Brain microvascular endothelial cell (primary cell): ENCODE results near the gene ACOX3.

Experiments used
- DNase-seq: peaks from one replicate; pipeline ENCODE4 v3.0.0-alpha.2; 2020
- H3K27ac ChIP-seq: fragments of 250-450 bp; sonication (Bioruptor Pico); 2 replicates; pipeline ENCODE4 v1.5.1; 2020; ENCODE audit warnings: mild to moderate bottlenecking, moderate library complexity
- H3K27me3 ChIP-seq: fragments of 250-450 bp; sonication (Bioruptor Pico); replicated peaks from 2 replicates; pipeline ENCODE4 v1.5.1; 2020; ENCODE audit warnings: mild to moderate bottlenecking
- H3K36me3 ChIP-seq: fragments of 250-450 bp; sonication (Bioruptor Pico); replicated peaks from 2 replicates; pipeline ENCODE4 v1.5.1; 2020; ENCODE audit warnings: mild to moderate bottlenecking
- H3K4me3 ChIP-seq: 2 replicates; pipeline ENCODE4 v1.5.1; 2011; ENCODE audit warnings: low read depth, mild to moderate bottlenecking, control low read depth, low read length, moderate library complexity
- CTCF ChIP-seq: IDR thresholded peaks from 2 replicates; pipeline ENCODE4 v1.5.1; 2011; ENCODE audit warnings: low read depth, mild to moderate bottlenecking, moderate library complexity, low read length, control low read depth, inconsistent platforms; ENCODE audit errors: missing control alignments
- in situ Hi-C: cut with HindIII; loops from 2 replicates; pipeline ENCODE4 v1.10.0; 2017; ENCODE audit warnings: low sequenced_read_pairs, low pct_ligation_motif_present

ACOX3 gene

GRCh38 chr4:8321220-8321619, 119.3 kb downstream of the ACOX3 start:
- Histone ChIP-seq H3K36me3 (no peaks in the 10 kb centered on the region), H3K27ac (no peak overlapping the region)
- TF ChIP-seq CTCF = no peak

GRCh38 chr4:8320386-8320750, 120.2 kb downstream of the ACOX3 start:
- no peak overlapping the region for H3K27ac ChIP-seq
- no peak for DNase-seq
- TF ChIP-seq CTCF = peak; percentile 42
- H3K27me3 ChIP-seq = no peaks in the 10 kb centered on the region
- H3K36me3 ChIP-seq = no peaks in the 10 kb centered on the region
- H3K4me3 ChIP-seq = no peak overlapping the region
- in situ Hi-C loops = no loop called here

More at GRCh38 chr4:8321220-8321619, 119.3 kb downstream of the ACOX3 start:
- in situ Hi-C loops = no loop called here
- H3K4me3 ChIP-seq = no peak overlapping the region
- DNase-seq = no peak
- no peaks in the 10 kb centered on the region for H3K27me3 ChIP-seq

- no peak for DNase-seq
- Histone ChIP-seq H3K27me3 (no peaks in the 10 kb centered on the region), H3K27ac (no peak overlapping the region), H3K36me3 (no peaks in the 10 kb centered on the region), H3K4me3 (no peak overlapping the region)
- in situ Hi-C loops = no loop called here
- no peak for TF ChIP-seq CTCF
Observed at GRCh38 chr4:8319731-8320385, 120.7 kb downstream of the ACOX3 start.

- Histone ChIP-seq H3K4me3 (no peak overlapping the region), H3K36me3 (no peaks in the 10 kb centered on the region), H3K27me3 (no peaks in the 10 kb centered on the region), H3K27ac (no peak overlapping the region)
- no peak for TF ChIP-seq CTCF
- in situ Hi-C loops = no loop called here
- DNase-seq = no peak
Observed at GRCh38 chr4:8319061-8319460, 121.5 kb downstream of the ACOX3 start.

GRCh38 chr4:8318509-8318908, 122.0 kb downstream of the ACOX3 start:
- H3K36me3 ChIP-seq = no peaks in the 10 kb centered on the region
- H3K27me3 ChIP-seq = no peaks in the 10 kb centered on the region
- in situ Hi-C loops = no loop called here
- H3K27ac ChIP-seq = no peak overlapping the region
- DNase-seq = no peak
- H3K4me3 ChIP-seq = no peak overlapping the region
- no peak for TF ChIP-seq CTCF

GRCh38 chr4:8317474-8317873, 123.0 kb downstream of the ACOX3 start:
- in situ Hi-C loops = no loop called here
- no peak overlapping the region for H3K27ac ChIP-seq
- H3K36me3 ChIP-seq = no peaks in the 10 kb centered on the region
- no peak for DNase-seq
- no peak overlapping the region for H3K4me3 ChIP-seq
- no peaks in the 10 kb centered on the region for H3K27me3 ChIP-seq
- no peak for TF ChIP-seq CTCF
